NOMO-1 treated with dmso at 0.1 percent for 144 hours (cell line): ENCODE results near the gene PLSCR1.
"Not testable (repeated sequence)": the region's sequence is repeated elsewhere in the genome, so short reads cannot be mapped to it uniquely, and the experiment has no call there.

Experiments
- DNase-seq: peaks from one replicate; lab custom pipeline; 2025; ENCODE audit not compliant: unreplicated experiment; lab: John Stamatoyannopoulos, UW

Gene PLSCR1

DNA sequence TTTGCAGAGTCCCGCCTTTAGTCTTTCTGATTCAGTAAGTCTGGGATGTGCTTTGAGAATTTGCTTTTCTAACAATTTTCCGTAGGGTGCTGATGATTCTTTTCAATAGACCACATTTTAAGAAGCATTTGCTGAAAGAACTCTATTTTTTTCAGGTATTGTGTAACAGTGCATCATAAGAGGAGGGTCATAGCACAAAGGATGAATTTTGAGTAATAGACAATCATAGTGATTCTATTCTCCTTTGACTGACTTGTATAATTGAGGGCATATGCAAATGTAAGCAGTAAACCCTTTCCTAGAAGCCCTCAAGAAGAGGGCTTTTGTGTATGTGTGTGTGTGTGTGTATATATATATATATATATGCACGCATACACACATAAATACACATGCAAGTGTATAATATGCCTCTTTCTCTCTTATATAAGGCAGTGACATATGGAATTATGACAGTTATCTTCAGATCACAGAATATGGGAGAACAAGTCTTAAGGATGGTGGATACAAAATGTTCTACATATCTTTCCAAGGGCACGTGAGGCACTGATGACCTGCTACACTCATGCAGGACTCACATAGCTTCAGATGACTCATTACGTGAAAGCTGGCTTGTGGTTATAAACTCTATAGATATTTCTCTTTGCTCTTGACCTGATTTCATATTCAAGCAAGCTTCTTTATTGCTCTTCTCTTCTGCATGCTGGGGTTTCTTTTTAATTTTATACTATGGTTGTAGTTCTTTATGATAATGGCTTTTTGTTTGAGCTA lies 6.5 kb upstream of the PLSCR1 start:
- no peak for DNase-seq

DNA sequence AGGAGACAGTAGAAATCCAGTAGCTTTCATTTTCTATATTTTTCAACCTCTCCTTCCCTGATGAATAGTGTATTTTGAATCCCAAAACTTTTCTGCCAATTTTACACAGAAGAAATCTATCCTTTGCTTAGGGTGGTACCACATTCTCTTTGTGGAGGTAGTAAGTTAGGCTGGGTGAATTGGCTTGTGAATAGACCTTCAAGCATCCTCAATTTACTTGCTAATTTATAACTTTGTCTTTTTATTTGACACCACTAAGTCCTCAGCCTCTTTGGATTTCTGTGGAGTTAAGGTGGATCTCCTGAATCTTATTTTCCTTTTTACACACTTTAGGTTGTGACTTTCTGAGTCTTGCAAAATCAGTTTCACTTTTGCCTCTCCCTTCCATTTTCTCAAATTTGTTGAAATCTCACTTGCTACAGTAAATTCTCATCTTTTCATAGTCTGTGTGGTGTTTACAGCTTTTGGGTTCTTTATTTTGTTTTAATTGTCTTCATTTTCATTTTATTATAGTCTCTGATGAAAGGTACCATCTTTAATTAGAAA lies 5.7 kb upstream of the PLSCR1 start:
- DNase-seq = no peak

DNA sequence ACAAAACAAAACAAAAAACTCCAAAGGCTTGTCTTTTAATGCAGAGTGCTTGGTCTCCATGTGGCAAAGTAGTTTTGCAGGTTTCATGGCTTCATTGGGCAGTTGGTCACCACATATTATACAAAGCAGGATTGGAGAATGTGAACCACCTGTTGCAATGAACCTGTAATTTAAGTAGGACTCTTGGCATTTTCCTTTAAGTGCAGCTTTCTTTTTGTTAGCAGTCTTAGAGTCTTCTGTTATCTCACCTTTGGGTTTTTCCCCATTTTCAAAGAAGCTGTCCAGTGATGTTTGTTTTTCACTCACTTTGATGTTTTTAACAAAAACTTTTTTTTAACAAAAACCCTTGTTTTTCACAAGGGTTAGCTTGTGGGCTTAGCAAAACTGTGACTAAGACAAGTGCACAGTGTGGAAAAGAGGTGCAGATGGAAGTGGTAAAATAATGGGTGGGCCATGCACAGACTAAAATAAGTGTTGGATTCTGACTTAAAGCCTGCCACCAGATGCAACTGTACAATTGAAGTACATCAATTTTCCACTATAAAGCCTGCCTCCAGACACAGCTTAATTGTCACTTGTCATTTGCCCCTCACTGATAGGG lies 2.9 kb upstream of the PLSCR1 start:
- DNase-seq = no peak

DNA sequence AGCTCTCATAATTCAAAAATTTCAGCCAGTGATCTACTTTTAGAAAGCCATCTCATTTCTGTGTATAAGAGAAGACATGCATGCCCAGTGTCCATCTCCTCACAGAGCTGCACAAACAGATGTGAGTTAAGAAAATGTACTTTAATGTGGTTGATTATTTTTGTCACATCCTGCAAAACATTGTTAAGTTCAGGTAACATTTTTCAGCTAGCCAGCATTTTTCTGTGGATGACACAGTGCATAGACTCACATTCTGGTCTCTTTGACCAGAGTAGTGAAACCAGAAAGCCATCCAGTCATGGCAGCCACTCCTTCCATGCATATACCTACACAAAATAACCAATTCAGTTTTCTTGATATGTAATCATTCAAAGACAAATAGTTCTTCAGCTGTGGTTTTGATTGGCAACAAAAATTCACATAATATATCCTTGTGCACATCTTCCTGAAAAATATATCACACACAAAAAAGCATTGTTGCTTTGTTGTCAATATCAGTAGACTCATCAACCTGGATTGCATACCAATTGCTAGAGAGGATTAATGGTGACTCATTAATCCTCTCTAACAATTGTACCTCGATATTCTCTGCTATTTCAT lies 2.1 kb upstream of the PLSCR1 start:
- DNase-seq = no peak

DNA sequence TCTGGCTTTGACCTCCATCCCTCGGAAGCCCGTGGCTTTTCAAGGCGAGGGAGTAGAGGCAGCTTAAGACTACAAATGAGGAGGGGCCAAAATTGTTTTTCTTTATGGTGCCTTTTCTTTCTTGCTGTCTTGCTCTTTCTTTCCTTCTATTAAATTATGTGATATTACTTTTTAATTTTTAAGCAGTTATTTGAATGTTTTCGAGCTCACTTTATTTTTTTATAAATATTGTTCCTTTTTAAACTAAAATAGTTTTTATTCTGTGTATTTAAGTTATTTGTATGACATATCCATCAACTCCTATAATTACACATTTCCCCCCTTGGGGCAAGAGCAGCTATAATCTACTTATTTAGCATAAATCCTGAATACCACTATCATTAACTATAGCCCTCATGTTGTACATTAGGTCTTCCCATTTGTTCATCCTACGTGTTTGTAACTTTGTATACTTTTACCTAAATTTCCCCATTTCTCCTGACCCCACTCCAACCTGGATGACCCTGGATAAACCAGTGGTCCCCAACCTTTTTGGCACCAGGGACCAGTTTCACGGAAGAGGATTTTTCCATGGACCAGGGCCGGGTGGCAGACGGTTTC lies 622 bp upstream of the PLSCR1 start:
- DNase-seq = no peak

DNA sequence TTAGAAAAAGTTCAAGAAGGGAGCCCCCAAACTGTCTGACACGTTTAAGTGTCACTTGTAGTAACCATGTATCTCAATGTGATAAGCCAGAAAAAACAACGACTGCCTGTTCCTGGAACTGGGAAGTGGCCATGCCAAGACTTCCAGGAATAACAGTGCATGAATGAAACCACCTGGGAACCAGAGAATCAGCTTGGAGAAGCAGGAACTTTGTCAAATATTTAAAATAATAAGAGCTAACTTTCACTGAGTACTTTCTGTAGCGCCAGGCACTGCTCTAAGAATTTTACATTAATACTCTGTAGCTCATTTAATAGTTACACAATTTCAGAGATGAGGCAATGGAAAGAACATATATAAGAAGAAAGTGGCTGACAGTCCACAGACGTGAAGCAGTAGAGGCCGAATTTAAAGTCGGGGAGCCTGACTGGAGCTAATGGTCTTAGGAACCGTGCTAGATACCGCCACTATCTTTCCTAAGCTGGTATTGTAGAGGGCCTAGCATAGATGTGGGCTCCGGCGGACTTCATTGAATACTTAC lies 876 bp downstream of the PLSCR1 start:
- no peak for DNase-seq

DNA sequence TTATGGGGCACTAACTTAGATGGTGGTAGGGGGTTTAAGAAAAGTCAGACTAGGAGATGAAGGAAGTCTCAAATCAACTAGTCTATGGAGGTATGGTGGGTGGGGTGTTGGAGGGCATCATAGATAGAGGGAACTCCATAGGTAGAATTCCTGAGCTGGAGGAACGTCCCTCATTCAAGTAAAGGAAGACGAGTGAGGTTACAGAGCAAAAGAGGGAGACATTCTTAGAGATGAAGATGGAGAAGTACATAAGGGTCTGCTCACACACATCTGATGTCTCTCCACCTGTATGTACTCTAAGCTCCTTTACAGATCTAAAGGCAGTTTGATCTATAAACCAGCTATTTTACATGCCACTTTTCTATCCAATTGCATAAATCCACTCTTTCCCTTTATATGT lies 1.4 kb downstream of the PLSCR1 start:
- DNase-seq = no peak

DNA sequence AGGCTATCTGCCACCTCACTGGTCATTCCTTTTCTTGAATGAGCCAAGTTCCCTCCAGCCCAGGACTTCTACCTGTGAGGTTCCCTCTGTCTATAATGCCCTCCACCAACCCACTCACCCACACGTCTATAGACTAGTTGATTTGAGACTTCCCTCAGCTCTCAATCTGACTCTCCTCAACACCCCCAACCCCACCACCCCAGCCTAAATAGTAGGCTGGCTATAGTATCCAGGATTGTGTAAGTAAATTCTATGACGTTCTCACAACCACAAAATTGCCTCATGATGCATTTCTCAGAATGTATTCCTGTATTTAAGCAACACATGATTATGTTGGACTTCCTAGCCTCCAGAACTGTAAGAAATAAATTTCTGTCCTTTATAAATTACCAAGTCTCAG lies 2.2 kb downstream of the PLSCR1 start:
- no peak for DNase-seq

DNA sequence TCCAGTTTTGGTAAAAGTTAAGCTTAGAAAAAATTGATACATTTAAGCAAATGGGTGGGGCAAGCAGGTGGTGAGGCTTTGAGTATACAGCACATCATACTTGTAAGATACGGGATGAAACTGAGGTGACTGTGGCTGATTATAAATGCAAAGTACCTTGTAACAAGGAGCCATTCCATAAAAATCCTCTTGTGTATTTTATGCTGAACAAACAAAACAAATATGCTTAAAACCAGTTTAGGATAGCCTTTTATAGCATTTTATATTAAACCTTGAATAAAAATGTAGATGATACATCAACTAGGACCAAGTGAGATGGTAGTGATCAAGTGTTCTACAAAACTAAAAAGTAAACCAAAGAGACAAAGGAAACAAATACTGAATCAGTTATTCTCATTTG lies 3.4 kb downstream of the PLSCR1 start:
- no peak for DNase-seq

DNA sequence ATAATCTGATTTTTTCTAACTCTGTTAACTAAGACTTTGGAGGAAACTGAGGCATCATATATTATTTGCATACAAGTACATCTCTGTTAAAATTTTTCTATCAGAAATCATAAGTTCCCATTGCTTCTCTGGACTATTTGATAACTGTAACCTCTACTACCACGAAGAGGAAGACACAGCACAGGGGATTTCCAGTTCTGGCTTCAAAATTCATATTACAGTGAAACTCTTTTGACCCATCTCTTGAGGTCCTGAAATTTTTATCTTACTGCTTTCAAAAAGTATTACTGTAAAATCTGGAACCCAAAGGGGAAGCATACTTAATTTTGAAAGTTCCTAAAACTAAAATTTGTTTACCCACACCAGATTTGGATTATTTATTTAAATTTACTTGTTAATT lies 4.2 kb downstream of the PLSCR1 start:
- no peak for DNase-seq

DNA sequence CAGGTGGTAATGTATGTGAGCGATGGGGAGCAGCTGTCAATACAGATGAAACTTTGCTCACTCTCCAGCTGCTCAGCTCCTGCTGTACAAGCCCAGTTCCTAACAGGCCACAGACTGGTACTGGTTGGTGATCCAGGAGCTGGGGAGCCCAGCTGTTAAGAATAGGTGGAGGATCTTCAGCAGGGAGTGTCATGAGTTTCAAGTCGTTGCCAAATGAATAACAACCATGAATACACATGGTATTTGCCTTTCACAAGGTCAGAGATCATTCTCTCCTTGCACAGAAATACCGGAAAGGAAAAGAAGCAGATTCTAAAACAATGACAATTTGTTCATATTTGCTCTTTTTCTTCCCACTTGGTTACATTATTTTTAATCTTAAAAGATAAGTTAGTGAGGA lies 5.1 kb downstream of the PLSCR1 start:
- no peak for DNase-seq

DNA sequence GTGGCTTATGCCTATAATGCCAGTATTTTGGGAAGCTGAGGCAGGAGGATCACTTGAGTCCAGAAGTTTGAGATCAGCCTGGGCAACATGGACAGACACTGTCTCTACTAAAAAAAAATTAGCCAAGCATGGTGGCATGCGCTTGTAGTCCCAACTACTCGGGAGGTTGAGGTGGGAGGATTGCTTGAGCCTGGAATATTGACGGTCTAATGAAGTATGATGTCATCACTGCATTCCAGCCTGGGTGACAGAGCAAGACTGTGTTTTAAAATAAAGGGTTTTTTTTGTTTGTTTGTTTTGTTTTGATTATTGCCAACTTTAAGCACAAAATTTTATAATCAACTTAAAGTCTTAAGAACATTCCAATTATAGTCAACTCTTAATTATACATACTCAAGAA lies 6.8 kb downstream of the PLSCR1 start:
- DNase-seq = no peak

DNA sequence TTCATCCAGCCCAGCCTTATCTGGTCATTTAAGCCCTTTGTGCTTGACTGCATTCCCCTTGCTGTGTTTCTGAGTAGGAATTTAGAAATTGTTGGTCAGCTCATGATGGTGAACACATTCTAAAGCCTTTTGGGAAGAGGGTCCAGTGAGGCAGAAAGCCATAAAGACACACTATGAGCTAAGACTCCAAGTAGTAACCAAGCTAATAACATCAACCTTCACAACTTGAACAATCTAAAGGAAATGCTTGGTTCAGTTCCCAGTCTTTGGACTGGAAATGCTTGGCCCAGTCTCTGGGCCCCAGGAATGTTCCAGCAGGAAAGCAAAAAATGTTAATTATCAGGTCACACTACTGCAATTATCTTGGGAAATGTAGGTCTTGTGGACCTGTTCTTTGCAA lies 7.7 kb downstream of the PLSCR1 start:
- no peak for DNase-seq

DNA sequence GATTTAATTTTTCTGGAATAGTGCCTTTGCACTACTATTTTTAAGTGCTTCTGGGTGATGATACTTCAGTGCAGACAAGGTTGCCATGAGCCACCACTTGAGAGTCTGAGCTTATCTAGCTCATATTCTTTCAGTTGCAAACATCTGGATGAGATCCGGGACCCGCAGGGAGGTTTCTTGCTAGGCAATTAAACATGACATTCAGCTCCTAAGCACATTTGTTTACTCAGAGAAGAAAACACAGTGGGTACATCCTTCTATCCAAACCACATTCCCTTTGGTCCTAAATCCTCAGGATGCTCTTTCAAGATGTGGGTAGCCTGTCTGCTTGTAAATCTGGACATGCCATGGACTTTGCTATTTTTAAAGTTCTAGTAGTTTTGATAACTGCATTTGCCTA lies 12.0 kb downstream of the PLSCR1 start:
- DNase-seq = no peak

DNA sequence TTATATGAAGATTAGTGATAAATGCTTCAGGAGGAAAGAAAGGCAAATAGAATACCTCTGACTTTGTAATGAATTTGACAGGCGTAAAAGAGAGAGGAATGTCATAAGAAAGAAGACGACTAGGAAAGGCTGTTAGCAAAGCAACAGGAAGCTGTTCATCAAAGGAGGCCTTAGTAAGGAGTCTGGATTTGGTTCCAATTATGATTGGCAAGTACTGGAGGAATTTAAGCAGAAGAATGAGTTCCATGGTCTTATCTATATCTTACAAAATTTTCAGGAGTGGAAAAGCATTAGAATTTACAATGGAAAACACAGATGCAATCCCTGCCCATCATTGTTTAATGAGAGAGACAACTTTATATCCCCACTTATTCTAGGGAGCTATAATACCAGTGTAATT lies 13.8 kb downstream of the PLSCR1 start:
- DNase-seq = no peak

DNA sequence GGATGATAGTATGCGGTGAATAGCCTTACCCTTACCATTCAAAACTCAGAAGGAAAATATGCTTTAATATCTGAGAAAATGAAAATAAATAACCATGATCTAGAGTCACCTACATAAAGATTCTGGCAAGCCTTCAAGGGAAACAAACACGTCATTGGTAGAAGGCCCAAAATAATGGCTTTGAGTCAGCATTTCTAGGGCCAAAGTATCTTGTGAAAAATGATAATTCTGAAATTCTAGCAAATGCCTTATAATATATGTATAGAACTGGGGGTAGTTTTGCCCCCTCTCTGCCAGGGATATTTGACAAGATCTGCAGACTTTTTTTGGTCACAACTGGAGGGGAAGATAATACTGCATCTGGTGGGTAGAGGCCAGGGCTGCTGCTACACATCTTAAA lies 15.4 kb downstream of the PLSCR1 start:
- DNase-seq = no peak

DNA sequence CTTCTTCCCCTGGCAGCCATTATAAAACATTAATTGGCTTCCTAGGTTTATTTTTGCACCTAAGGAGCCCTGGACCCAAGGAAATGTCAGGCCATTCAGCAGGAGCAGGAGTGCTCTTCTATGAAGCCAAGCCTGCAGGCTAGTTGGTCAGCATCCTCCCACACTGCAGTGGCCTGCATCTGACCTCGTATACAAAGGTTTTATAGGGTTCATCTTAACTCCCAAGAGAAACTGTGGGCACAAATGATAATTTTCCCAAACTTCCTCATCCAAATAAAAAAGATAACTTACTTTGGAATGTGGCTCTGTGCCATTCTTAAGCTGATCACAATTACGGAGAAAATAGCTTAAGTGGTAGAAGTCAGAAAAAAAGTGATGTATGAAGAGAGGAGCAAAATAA lies 19.4 kb downstream of the PLSCR1 start:
- no peak for DNase-seq

DNA sequence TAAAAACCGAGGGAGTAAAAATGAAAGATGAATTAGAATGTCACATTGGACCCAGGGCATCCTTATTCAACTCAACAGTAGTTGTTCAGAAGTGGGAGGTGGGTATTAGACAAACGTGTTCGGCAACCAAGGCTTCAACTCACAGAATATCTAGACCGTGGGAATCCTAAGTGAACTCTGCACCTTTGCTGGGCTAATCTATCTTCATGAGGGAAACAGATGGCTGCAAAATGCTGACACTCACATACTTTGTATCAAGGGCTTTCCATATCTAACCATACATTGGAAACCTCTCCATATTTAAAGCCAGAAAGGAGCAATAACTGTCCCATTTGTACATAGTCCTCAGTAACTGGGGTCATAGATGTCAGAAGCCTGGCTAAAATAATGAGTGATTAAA lies 20.9 kb downstream of the PLSCR1 start:
- no peak for DNase-seq

DNA sequence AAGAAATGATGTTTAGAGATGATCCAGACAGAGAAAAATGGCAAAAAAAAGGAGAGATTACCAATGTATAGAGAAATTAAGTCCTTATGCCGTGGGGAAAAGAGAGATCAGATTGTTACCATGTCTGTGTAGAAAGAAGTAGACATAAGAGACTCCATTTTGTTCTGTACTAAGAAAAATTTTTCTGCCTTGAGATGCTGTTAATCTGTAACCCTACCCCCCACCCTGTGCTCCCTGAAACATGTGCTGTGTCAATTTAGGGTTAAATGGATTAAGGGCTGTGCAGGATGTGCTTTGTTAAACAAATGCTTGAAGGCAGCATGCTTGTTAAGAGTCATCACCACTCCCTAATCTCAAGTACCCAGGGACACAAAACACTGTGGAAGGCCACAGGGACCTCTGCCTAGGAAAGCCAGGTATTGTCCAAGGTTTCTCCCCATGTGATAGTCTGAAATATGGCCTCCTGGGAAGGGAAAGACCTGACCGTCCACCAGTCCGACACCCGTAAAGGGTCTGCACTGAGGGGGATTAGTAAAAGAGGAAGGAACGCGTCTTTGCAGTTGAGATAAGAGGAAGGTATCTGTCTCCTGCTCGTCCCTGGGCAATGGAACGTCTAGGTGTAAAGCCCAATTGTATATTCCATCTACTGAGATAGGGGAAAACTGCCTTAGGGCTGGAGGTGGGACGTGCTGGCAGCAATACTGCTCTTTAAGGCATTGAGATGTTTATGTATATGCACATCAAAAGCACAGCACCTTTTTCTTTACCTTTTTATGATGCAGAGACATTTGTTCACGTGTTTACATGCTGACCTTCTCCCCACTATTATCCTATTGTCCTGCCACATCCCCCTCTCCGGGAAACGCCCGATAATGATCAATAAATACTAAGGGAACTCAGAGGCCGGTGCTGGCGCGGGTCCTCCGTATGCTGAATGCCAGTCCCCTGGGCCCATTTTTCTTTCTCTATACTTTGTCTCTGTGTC lies 21.9 kb downstream of the PLSCR1 start:
- not testable (repeated sequence) for DNase-seq

DNA sequence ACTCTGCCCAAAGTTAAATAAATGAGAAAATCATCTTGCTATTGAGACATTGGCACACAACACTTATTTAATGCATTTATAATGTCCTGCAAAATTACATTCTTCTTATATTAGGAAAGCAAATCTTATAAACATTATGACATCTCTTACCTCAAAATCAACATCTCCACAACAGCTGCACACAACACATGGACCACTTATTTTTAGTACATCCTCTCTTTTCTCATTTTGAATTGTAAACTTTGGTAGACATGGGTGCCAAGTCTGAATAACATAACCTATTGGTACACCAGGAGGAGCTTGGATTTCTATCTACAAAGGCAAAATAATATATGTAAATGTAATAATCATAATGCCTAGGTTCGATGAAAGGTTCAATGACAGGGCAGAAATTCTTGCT lies 23.0 kb downstream of the PLSCR1 start:
- no peak for DNase-seq

DNA sequence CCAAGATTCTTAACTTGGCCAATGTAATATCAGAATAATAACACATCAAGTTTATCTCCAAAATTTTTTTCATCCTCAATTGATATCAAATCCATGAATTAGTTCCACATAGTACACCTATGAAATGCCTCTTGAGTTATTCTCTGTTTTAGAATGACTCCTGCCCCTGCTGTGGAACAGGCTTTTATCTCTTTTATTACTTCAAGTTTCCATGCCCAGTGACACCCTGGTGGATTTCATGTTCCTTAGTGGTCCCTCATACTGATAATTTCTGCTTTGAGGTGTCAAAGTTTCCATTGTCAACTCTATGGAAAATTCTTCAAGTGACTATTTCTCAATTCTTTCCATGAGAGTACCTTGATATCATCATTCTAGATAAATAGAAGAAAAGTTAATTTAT lies 24.6 kb downstream of the PLSCR1 start:
- no peak for DNase-seq
